Stimulated activated CD8-positive, alpha-beta memory T cell treated with anti-CD3 and anti-CD28 coated beads, Interleukin-4, amount 100 ng/mL, for 1 hour (primary cell): ENCODE results near the gene HPCAL1.

Experiments
- DNase-seq, 2 donors: peaks; one replicate each; pipeline ENCODE4 v3.0.0-alpha.2; 2020; ENCODE audit warnings: low read depth in 2 of 2, low spot score in 1 of 2

HPCAL1 gene

GRCh38 chr2:10385933-10386773, 83.4 kb downstream of the HPCAL1 start:
- no peak for DNase-seq

- no peak for DNase-seq
Observed at GRCh38 chr2:10387033-10387432, 84.3 kb downstream of the HPCAL1 start.

GRCh38 chr2:10388954-10389560, 86.4 kb downstream of the HPCAL1 start:
- no peak for DNase-seq

- no peak for DNase-seq
Observed at GRCh38 chr2:10389573-10389972, 86.9 kb downstream of the HPCAL1 start.

DNA sequence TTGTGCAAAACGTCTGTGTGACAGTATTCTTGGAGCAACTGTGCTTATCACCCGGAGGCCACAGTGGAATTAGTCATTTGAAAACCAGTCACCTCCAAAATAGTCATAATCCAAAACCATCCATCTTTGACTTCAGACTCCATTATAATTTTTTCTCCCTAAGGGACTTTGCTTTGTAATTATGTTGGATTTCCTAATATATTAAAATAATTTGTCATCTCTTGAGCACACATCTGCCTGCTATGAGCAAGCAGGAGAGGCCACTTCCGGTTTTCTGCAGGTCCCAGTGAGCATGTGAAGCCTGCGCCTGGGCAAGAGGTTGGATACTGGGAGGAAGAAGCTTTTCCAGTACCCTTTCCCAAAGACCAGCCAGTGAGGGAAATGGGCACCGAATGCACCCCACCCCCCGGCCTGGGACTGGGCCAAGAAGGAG, 87.7 kb downstream of the HPCAL1 start:
- DNase-seq: no peak

GRCh38 chr2:10392100-10392499, 89.4 kb downstream of the HPCAL1 start:
- DNase-seq: no peak

DNA sequence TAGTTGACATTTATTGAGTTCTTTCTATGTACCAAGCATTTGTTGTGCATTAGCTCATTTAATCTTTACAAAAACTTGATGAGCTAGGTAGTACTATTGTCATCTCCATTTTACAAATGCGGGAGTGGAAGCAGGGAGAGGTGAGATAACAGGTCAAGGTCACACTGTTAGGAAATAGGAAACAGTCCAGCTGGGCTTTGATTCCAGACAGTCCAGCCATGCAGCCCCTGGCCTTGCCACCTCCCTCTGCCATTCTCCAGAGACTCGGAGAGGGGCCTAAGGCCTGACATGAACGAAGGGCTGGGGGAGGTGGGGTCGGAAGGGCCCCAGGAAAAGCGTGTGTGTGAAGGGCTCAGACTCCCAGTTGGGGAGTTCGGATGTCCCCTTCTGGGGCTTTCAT, 89.8 kb downstream of the HPCAL1 start:
- no peak for DNase-seq

- DNase-seq: no peak
Observed at GRCh38 chr2:10392951-10393639, 90.4 kb downstream of the HPCAL1 start.

DNA sequence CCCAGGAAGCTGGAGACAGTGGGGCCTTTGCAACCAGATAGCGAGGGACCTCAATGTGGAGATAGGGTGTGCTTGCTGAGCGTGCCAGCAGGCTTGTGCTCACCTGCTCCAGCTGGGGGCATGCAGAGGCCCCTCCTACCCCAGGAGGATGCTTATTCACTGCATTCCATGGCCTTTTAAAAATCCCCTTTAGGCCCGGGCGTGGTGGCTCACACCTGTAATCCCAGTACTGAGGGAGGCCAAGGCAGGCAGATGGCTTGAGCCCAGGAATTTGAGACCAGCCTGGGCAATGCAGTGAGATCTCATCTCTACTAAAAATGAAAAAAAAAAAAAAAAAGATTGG, 90.9 kb downstream of the HPCAL1 start:
- no peak for DNase-seq

DNA sequence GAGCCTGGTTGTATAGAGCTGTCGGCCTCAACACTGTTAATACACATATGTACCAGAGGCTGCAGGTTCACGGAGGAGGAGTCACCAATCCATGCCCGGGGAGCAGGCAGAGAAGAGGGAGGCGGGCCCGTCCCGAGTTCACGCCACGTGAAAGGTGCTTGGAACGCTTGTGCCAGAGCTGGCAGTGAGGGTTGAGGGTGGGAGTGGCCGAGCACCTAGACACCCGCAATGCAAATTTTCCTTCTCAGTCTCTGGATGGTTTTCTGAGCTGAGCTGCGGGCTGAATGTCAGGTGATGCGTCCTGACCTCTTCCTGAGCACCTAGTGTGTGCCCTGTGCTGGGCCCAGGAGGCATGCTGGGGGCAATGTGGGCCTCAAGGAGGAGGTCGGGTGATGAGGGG, 93.2 kb downstream of the HPCAL1 start:
- no peak for DNase-seq

DNA sequence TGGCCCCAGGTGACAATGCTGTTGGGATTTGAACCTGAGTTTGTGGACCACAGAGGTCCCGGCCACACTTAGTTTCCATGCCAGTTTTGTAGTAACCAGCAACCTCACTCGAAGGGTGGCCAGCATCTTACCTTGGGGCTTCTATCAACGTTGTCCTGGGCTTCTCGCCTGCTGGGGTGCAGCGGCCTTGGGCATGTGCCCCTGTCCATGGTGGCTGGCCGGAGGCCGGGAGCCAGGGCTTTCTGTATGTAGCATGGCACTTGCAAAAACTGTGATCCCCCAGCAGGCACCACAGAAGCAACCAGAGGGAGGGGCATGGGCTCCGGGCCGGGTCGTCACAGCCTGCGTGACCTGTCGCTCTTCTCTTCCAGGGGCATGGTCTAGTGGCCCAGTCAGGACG, 93.8 kb downstream of the HPCAL1 start:
- no peak for DNase-seq

DNA sequence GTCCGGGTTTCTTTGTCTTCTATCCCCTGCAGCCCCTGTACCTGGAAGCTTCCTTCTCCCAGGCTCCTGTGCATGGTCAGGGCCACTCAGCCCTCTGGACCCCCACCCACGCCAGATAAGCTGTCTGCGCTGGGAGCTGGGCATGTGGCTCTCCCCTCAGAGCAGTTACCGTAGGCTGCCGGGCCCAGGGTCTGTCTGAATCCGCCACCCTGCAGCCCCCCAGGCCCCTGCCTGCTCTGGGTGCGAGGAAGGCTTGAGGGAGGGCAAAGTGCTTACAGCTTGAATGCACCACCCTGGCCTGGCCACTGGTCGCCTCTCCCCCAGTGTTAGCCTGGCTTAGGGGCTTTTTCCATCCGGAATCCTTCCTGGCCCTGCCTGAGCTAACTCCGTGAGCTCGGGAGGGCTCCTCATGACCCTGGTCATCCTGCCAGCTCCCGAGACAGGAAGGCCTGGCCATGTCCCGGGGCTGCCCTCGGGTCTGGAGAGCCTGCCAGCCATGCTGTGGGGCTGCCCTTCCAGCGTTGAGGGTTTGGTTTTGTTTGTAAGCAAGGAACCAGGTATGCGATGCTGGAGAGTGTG, 94.7 kb downstream of the HPCAL1 start:
- DNase-seq: no peak

- DNase-seq: no peak
Observed at GRCh38 chr2:10397878-10398277, 95.2 kb downstream of the HPCAL1 start.

DNA sequence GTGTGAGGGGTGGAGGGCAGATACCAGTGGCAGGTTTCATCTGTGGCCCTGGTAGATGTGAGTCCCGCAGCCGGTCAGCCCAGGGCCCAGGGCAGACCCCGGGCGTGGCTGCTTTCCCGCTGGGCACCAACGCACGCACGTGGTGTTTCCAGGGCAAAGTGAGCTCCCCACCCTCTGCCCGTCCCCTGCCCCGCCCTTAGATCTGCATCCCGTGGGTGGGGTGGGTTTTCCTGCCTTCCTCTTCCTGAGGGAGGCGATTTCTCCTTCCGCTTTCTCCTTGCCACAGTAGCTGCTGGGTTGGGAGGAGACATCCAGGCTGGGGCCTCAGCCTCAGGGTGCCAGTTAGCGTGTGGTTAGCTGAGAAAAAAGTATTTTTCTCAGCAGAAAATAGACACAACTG, 95.8 kb downstream of the HPCAL1 start:
- DNase-seq: no peak

GRCh38 chr2:10399358-10399757, 96.7 kb downstream of the HPCAL1 start:
- no peak for DNase-seq

DNA sequence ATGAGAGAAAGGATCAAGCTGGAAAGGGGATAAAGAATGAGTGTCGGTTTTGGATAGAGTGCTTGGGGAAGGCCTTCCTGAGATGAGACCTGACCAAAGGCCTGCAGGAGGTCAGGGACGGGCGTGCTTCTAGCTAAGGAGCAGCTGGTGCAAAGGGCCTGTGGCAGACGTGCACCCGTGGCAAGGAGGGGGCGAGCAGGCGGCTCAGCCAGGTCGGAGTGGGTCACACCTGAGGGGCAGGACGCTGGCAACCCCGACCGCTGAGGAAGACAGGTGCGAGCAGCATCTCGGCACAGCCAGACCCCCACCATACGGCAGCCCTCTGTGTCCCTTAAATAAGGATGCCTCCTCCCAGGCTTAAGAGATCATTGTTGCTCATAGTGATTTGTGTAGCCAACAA, 97.3 kb downstream of the HPCAL1 start:
- no peak for DNase-seq

DNA sequence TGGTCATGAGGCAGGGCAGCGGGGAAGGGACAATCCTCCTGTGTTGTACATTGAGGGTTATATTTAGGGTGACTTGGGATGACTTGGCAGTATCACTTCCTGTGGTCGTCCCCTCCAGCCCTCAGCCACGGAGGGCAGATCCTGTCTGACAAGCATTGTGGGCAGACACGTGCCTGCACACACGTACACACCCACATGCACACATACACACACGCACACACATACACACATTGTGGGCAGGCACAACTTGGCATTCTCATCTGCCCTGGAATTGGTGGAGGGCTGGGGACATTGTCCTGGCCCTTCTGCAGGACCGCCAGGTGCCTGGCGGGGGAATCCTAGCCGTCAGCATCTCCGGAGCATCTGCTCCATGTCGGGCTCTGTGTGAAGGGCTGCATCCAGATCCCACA, 97.9 kb downstream of the HPCAL1 start:
- no peak for DNase-seq

DNA sequence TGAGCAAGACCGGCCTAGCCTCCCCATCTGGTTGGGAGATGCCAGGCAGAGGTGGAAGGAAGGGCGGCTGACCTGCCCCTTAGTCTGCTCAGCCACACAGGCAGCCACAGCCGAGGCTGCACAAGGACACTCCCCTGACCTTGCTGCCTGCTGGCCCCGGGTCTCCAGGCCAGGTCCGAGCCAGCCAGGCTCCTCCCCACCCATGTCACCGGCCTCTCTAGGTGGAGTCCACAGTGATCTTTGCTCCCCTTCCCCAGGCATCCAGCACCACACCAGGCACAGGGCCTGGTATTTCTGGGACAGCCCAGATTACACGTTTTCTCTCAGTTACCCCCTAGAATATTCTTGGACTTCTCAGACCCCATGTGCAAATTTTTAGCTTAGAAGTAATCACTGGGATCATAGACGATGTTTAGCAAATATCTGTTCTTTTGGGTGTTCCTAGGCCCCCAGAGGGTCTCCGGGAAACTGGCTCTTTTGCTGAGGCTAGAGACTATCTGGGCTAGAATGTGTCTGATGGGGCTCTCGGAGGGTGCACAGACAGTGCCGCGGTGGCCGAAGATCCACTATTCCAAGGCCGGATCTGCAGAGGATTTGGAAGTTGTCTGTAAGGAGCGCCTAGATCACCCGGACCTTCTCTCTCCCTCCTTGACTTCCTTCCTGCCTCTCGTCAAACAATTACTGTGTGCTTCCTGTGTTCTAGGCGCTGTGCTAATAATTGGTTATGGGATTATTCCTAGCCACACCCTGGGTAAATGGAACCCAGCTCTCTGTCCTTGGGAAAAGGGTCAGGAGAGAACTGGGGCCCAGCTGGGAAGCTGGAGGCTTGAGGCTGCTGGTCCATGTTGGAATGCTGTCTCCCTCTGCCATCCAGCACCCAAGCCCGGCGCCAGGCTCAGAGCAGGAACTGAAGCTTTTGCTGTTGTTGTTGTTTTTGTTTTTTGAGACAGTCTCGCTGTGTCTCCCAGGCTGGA, 98.6 kb downstream of the HPCAL1 start:
- DNase-seq: no peak

GRCh38 chr2:10402062-10402585, 99.4 kb downstream of the HPCAL1 start:
- DNase-seq: no peak

DNA sequence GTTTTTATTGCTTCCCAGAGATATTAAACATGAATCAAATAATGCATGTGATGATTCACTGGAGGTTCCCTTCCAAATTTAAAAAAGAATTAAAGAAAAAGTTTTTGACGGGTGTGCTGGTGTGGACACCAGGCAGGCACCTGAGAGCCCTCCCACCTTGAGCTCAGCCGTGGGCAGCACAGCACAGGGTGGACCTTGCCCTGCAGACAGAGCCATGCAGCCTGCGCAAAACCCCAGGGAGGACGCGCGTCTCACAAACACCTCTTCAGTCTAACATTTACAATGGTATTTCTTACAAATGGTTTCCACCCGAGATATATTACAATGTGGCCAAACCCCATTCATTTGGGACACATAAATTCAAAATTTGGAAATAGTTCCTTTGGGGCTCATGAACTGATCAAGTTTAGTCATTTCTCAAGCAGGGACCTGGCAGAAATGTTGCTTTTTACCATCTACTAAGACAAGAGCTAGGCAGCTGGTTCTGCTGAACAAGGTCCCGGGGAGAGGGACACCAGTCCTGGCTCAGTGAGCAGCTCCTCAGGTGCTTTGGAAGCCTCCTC, 100.0 kb downstream of the HPCAL1 start:
- DNase-seq: no peak
